ENCODE measurements around the gene SEC31B. TPM values are rescaled to one million over a fixed set of nuclear protein-coding genes. Genes with fewer than 3 reads are reported as not detected.
A peak's percentile ranks its signal among the peaks of the same experiment; 100 is the strongest.

The SEC31B gene
- polyA plus RNA-seq, 1 donor from 2014 or later = 17.1 TPM

DNA sequence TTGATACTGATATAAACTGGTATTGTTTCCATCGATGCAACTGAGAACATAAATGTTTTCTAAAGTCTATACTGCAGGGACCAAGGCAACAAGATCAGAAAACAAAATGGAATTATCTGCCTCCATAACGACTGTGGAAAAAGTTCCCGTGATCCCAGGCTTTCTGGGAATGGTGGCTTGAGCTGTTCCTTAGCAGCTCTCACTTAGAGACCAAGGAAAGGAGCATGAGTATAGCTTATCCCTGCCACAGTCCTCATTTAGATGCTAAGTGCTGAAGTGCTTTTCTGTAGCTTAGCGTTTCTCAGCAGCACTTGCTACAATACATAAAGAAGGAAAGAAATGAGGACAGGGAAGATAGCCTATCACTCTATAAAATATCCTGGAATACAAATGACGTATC is 51.3 kb downstream of the SEC31B start:
- Histone ChIP-seq H3F3A (ENCODE audit: insufficient read depth, low read length, poor library complexity, severe bottlenecking) (no peaks in the 10 kb centered on the region), H3K9me2 (ENCODE audit: insufficient read depth, low read length) (no peaks in the 10 kb centered on the region), H3K36me3 (ENCODE audit: insufficient read depth, low read length) (no peaks in the 10 kb centered on the region), H3K27ac (ENCODE audit: low read length) (no peak overlapping the region), H3K79me2 (replicated peaks; ENCODE audit: insufficient read depth, low read length) (no peaks in the 10 kb centered on the region), H4K20me1 (ENCODE audit: insufficient read depth) (no peaks in the 10 kb centered on the region), H3K9ac (ENCODE audit: low read length) (no peak overlapping the region), H2AFZ (ENCODE audit: low read depth, low read length) (no peak overlapping the region), H3K9me3 (ENCODE audit: low read length) (no peaks in the 10 kb centered on the region), H3K27me3 (ENCODE audit: insufficient read depth, low read depth, low read length) (peaks cover 67% of the 10 kb centered on the region), H3K4me2 (ENCODE audit: low read length) (no peak overlapping the region), H3K4me3 (ENCODE audit: low read length) (no peak overlapping the region)
- TF ChIP-seq, protein P1, sequence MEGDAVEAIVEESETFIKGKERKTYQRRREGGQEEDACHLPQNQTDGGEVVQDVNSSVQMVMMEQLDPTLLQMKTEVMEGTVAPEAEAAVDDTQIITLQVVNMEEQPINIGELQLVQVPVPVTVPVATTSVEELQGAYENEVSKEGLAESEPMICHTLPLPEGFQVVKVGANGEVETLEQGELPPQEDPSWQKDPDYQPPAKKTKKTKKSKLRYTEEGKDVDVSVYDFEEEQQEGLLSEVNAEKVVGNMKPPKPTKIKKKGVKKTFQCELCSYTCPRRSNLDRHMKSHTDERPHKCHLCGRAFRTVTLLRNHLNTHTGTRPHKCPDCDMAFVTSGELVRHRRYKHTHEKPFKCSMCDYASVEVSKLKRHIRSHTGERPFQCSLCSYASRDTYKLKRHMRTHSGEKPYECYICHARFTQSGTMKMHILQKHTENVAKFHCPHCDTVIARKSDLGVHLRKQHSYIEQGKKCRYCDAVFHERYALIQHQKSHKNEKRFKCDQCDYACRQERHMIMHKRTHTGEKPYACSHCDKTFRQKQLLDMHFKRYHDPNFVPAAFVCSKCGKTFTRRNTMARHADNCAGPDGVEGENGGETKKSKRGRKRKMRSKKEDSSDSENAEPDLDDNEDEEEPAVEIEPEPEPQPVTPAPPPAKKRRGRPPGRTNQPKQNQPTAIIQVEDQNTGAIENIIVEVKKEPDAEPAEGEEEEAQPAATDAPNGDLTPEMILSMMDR (IDR thresholded peaks at IDR 0.05; ENCODE audit: poor library complexity, severe bottlenecking) = no peak
- TF ChIP-seq MXI1 (conservative IDR thresholded peaks at IDR 0.05; ENCODE audit: poor library complexity, severe bottlenecking) (no peak), TAF1 (IDR thresholded peaks at IDR 0.05; ENCODE audit: low read depth) (no peak)
- TF ChIP-seq, protein P2, sequence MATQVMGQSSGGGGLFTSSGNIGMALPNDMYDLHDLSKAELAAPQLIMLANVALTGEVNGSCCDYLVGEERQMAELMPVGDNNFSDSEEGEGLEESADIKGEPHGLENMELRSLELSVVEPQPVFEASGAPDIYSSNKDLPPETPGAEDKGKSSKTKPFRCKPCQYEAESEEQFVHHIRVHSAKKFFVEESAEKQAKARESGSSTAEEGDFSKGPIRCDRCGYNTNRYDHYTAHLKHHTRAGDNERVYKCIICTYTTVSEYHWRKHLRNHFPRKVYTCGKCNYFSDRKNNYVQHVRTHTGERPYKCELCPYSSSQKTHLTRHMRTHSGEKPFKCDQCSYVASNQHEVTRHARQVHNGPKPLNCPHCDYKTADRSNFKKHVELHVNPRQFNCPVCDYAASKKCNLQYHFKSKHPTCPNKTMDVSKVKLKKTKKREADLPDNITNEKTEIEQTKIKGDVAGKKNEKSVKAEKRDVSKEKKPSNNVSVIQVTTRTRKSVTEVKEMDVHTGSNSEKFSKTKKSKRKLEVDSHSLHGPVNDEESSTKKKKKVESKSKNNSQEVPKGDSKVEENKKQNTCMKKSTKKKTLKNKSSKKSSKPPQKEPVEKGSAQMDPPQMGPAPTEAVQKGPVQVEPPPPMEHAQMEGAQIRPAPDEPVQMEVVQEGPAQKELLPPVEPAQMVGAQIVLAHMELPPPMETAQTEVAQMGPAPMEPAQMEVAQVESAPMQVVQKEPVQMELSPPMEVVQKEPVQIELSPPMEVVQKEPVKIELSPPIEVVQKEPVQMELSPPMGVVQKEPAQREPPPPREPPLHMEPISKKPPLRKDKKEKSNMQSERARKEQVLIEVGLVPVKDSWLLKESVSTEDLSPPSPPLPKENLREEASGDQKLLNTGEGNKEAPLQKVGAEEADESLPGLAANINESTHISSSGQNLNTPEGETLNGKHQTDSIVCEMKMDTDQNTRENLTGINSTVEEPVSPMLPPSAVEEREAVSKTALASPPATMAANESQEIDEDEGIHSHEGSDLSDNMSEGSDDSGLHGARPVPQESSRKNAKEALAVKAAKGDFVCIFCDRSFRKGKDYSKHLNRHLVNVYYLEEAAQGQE (IDR thresholded peaks at IDR 0.05; ENCODE audit: borderline replicate concordance) = peak; percentile 91

GRCh38 chr10:100462709-100463108 is 57.0 kb downstream of the SEC31B start, which contains the start of gene WNT8B:
Gene WNT8B, plus strand, starts transcription at chr10:100463009. Its CDS starts 160 bp downstream, at chr10:100463169.
- Histone ChIP-seq H3F3A (ENCODE audit: insufficient read depth, low read length, poor library complexity, severe bottlenecking) (no peaks in the 10 kb centered on the region), H3K27me3 (ENCODE audit: insufficient read depth, low read depth, low read length) (peaks cover 44% of the 10 kb centered on the region), H4K20me1 (ENCODE audit: insufficient read depth) (no peaks in the 10 kb centered on the region), H3K36me3 (ENCODE audit: insufficient read depth, low read length) (no peaks in the 10 kb centered on the region), H3K27ac (ENCODE audit: low read length) (no peak within 1 kb of the TSS), H3K9me2 (ENCODE audit: insufficient read depth, low read length) (no peaks in the 10 kb centered on the region), H3K79me2 (replicated peaks; ENCODE audit: insufficient read depth, low read length) (no peaks in the 10 kb centered on the region), H2AFZ (ENCODE audit: low read depth, low read length) (no peak within 1 kb of the TSS), H3K4me3 (ENCODE audit: low read length) (no peak within 1 kb of the TSS), H3K4me2 (ENCODE audit: low read length) (no peak within 1 kb of the TSS), H3K9me3 (ENCODE audit: low read length) (no peaks in the 10 kb centered on the region), H3K9ac (ENCODE audit: low read length) (no peak within 1 kb of the TSS)
- TF ChIP-seq, protein P2 (IDR thresholded peaks at IDR 0.05; ENCODE audit: borderline replicate concordance) = no peak
- TF ChIP-seq, protein P1 (IDR thresholded peaks at IDR 0.05; ENCODE audit: poor library complexity, severe bottlenecking) = no peak
- TF ChIP-seq EP300 (conservative IDR thresholded peaks at IDR 0.05; ENCODE audit: poor library complexity, severe bottlenecking) (no peak), POLR2AphosphoS5 (IDR thresholded peaks at IDR 0.05) (no peak), TAF1 (IDR thresholded peaks at IDR 0.05; ENCODE audit: low read depth) (no peak), SMC3 (conservative IDR thresholded peaks at IDR 0.05; ENCODE audit: poor library complexity) (no peak), EZH2 (IDR thresholded peaks at IDR 0.05; ENCODE audit: borderline replicate concordance, insufficient read depth, low read length, poor library complexity, severe bottlenecking) (no peak), RAD21 (conservative IDR thresholded peaks at IDR 0.05) (no peak), MXI1 (conservative IDR thresholded peaks at IDR 0.05; ENCODE audit: poor library complexity, severe bottlenecking) (no peak)
